Fibroblast of pulmonary artery (primary cell): ENCODE data around the gene RFC3.

Experiments
- DNase-seq: peaks from one replicate; pipeline ENCODE4 v3.0.0-alpha.2; 2010; ENCODE audit warnings: low read depth
- H3K4me3 ChIP-seq: replicated peaks from 2 replicates; pipeline ENCODE4 v1.5.1; 2011; ENCODE audit warnings: low read depth, mild to moderate bottlenecking, control low read depth, low read length, moderate library complexity
- CTCF ChIP-seq: IDR thresholded peaks from 2 replicates; pipeline ENCODE4 v1.5.1; 2011; ENCODE audit warnings: mild to moderate bottlenecking, control low read depth, low read length, inconsistent platforms; ENCODE audit errors: missing control alignments

The RFC3 gene

GRCh38 chr13:33849211-33849610 lies 31.3 kb downstream of the RFC3 start:
- no peak for DNase-seq
- TF ChIP-seq CTCF, result no peak
- H3K4me3 ChIP-seq, result no peak overlapping the region

DNA sequence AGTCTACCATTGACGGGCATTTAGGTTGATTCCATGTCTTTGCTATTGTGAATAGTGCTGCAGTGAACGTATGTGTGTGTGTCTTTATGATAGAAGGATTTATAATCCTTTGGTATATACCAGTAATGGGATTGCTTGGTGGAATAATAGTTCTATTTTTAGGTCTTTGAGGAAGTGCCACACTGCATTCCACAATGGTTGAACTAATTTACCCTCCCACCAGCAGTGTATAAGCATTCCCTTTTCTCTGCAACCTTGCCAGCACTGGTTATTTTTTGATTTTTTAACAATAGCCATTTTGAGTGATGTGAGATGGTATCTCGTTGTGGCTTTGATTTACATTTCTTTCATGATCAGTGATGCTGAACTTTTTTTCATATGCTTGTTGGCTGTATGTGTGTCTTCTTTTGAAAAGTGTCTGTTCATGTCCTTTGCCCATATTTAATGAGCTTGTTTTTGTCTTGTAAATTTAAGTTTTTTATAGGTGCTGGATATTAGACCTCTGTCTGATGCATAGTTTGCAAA lies 37.5 kb downstream of the RFC3 start:
- no peak for DNase-seq
- H3K4me3 ChIP-seq, result no peak overlapping the region
- TF ChIP-seq CTCF, result no peak

DNA sequence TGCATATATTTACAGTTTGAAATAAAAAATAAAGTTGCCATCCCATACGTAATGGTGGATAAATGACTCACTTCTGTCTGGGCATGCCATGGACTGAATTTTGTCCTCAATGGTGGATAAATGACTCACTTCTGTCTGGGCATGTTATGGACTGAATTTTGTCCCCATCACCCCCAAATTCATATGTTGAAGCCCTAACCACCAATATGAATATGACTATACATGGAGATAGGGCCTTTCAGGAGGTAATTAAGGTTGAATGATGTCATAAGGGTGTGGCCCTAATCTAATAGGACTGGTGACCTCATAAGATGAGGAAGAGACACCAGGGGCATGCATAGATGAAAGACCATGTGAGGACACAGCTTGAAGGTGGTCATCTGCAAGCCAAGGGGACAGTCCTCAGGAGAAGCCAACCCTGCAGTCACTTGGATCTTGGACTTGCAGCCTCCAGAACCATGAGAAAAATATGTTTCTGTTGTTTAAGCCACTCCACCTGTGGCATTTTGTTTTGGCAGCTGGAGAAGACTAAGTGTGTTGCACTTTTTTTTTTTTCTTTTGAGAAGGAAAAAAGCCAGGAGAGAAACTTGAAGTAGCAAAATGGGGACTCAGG lies 41.8 kb downstream of the RFC3 start:
- no peak for DNase-seq
- TF ChIP-seq CTCF, result no peak

DNA sequence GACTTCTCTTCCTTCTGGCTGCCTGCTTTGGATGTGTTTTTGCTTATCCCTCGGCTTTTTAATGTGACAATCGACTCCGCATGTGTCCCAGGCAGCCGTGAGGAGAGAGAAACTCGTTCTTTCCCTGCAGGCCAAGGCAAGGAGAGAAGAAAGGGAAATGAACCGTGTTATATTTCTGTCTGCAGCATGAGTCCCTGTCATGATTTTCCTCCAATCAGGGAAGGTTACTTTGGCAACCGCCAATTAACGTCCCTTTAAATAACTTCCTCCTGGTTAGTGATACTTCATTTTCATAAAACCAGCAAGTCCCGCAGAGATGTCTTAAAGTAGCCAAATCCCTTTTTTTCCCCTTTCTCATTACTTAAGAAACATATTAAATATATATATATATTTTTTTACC lies 42.6 kb downstream of the RFC3 start:
- TF ChIP-seq CTCF, result no peak
- DNase-seq, result no peak
- no peak overlapping the region for H3K4me3 ChIP-seq

More for the DNA sequence above, 41.8 kb downstream of the RFC3 start:
- H3K4me3 ChIP-seq, result no peak overlapping the region

GRCh38 chr13:33862016-33862415 lies 44.1 kb downstream of the RFC3 start:
- TF ChIP-seq CTCF, result no peak
- no peak overlapping the region for H3K4me3 ChIP-seq

GRCh38 chr13:33863188-33863789 lies 45.3 kb downstream of the RFC3 start:
- no peak for TF ChIP-seq CTCF
- H3K4me3 ChIP-seq, result no peak overlapping the region
- DNase-seq, result no peak

More at GRCh38 chr13:33862016-33862415, 44.1 kb downstream of the RFC3 start:
- DNase-seq, result no peak

GRCh38 chr13:33865945-33866344 lies 48.0 kb downstream of the RFC3 start:
- TF ChIP-seq CTCF, result no peak
- no peak overlapping the region for H3K4me3 ChIP-seq
- no peak for DNase-seq
